Activated naive CD4-positive, alpha-beta T cell treated with anti-CD3 and anti-CD28 coated beads, Interleukin-2, amount 50 U/mL, for 24 hours (primary cell): ENCODE data around the gene SUN1.
"Not testable (repeated sequence)": the region's sequence is repeated elsewhere in the genome, so short reads cannot be mapped to it uniquely, and the experiment has no call there.

Experiments used
- H3K27ac Mint-ChIP-seq: one replicate; pipeline ENCODE4 v1.8.0; 2021; ENCODE audit warnings: mild to moderate bottlenecking, mixed read lengths
- H3K27me3 Mint-ChIP-seq: one replicate; pipeline ENCODE4 v1.8.0; 2021; ENCODE audit warnings: mixed read lengths
- H3K36me3 Mint-ChIP-seq: one replicate; pipeline ENCODE4 v1.8.0; 2021; ENCODE audit warnings: mixed read lengths
- H3K4me1 Mint-ChIP-seq: one replicate; pipeline ENCODE4 v1.8.0; 2021; ENCODE audit warnings: mixed read lengths
- H3K4me3 Mint-ChIP-seq: one replicate; pipeline ENCODE4 v1.8.0; 2021; ENCODE audit warnings: mild to moderate bottlenecking, mixed read lengths
- H3K9me3 Mint-ChIP-seq: one replicate; pipeline ENCODE4 v1.8.0; 2021; ENCODE audit warnings: mixed read lengths

SUN1 gene

DNA sequence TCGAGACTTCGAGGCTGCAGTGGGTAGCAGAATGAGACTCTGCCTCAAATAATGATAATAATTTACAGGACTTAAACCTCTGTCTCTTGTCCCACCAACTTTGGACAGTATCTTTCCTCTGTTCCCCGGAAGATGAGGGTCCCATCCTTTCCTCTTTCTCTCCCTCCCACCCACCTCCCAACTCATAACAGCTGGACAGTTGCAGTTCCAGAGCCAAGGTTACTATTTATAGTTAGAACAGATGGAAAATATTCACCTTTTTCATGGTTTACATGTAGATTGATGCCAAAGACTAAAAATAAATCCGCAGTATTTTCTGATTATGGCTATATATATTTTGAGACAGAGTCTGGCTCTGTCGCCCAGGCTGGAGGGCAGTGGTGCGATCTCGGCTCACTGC lies 31.6 kb upstream of the SUN1 start:
- Mint-ChIP-seq H3K4me3 (no peak overlapping the region), H3K36me3 (no peaks in the 10 kb centered on the region), H3K9me3 (no peaks in the 10 kb centered on the region), H3K27ac (no peak overlapping the region), H3K27me3 (no peaks in the 10 kb centered on the region), H3K4me1 (no peaks in the 10 kb centered on the region)

DNA sequence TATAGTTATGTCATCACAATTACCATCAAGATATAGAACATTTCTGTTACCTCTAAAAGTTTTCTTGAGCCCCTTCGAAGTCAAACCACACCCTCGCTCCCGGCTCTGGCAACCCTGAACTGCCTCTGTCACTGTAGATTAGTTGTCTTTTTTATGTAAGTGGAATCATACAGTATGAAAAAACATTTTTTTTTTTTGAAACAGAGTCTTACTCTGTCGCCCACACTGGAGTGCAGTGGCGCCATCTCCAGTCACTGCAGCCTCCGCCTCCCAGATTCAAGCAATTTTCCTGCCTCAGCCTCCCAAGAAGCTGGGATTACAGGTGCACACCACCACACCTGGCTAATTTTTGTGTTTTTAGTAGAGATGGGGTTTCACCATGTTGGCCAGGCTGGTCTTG lies 30.9 kb upstream of the SUN1 start:
- not testable (repeated sequence) for H3K9me3 Mint-ChIP-seq, H3K4me3 Mint-ChIP-seq, H3K27ac Mint-ChIP-seq, H3K4me1 Mint-ChIP-seq, H3K27me3 Mint-ChIP-seq, H3K36me3 Mint-ChIP-seq

DNA sequence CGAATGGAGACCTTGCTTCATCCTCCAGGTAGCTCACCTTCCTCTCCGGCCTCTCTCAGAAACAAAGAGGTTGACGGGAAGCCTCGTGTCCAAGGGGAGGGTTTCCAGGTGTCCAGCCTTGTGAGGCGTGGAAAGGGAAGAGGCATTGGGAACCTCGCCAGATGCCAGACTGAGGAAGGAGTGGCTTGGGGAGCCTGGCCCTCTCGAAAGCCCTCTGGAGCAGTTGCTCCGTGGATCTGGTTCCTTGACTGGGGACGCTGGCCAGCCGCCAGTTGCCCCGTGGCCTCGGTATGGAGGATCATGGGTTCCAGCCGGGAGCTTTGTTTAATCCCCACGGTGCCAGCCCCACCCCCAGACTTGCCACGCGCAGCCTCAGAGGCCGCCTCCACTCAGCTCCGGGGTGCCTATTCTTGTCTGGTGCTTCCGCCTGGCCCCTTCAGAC lies 30.3 kb upstream of the SUN1 start:
- no peaks in the 10 kb centered on the region for H3K9me3 Mint-ChIP-seq
- no peaks in the 10 kb centered on the region for H3K4me1 Mint-ChIP-seq
- H3K27me3 Mint-ChIP-seq, result no peaks in the 10 kb centered on the region
- H3K36me3 Mint-ChIP-seq, result no peaks in the 10 kb centered on the region
- no peak overlapping the region for H3K27ac Mint-ChIP-seq
- no peak overlapping the region for H3K4me3 Mint-ChIP-seq

DNA sequence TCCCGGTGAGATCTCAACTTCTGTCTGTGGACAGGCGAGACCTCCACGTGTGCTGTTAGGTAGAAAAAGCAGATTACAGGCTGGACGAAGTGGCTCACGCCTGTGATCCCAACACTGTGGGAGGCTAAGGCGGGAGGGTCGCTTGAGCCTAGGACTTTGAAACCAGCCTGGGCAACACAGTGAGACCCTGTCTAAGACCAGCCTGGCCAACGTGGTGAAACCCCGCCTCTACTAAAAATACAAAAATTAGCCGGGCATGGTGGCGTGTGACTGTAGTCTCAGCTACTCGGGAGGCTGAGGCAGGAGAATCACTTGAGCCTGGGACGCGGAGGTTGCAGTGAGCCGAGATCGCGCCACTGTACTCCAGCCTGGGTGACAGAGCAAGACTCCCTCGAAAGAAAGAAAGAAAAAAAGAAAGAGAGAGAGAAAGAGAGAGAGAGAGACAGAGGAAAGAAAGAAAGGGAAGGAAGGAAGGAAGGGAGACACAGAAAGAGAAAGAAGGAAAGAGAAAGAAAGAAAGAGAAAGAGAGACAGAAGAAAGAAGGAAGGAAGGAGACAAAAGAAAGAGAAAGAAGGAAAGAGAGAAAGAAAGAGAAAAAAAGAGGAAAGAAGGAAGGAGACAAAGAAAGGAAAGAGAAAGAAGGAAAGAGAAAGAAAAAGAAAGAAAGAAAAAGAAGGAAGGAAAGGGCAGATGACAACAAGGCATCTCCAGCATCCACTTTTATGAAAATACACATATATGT lies 29.6 kb upstream of the SUN1 start:
- no peaks in the 10 kb centered on the region for H3K36me3 Mint-ChIP-seq
- no peak overlapping the region for H3K27ac Mint-ChIP-seq
- H3K4me1 Mint-ChIP-seq, result no peaks in the 10 kb centered on the region
- H3K9me3 Mint-ChIP-seq, result no peaks in the 10 kb centered on the region
- no peaks in the 10 kb centered on the region for H3K27me3 Mint-ChIP-seq
- H3K4me3 Mint-ChIP-seq, result no peak overlapping the region

DNA sequence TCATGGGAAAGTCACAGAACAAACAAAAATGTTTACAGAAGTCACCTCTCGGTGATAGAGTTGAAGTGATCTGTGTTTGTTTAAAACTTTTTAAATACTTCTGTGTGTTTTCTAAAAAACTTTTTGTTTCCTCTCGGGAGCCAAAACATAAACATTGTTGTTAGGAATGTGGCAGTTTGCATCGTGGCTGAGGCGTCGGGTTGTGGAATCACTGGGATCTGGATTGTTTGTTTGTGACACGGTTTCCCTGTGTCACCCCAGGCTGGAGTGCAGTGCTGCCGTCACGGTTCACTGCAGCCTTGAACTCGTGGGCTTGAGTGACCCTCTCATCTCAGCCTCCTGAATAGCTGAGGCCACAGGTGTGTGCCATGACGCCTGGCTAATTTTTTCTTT lies 29.0 kb upstream of the SUN1 start:
- Mint-ChIP-seq H3K9me3 (no peaks in the 10 kb centered on the region), H3K4me1 (no peaks in the 10 kb centered on the region), H3K4me3 (no peak overlapping the region), H3K27me3 (no peaks in the 10 kb centered on the region), H3K27ac (no peak overlapping the region), H3K36me3 (peaks cover 1% of the 10 kb centered on the region)

- H3K27me3 Mint-ChIP-seq, H3K9me3 Mint-ChIP-seq, H3K27ac Mint-ChIP-seq, H3K4me3 Mint-ChIP-seq, H3K4me1 Mint-ChIP-seq, H3K36me3 Mint-ChIP-seq: not testable (repeated sequence)
Observed at GRCh38 chr7:803796-804195, 28.5 kb upstream of the SUN1 start.

- Mint-ChIP-seq H3K36me3 (peaks cover 1% of the 10 kb centered on the region), H3K27me3 (no peaks in the 10 kb centered on the region), H3K4me3 (no peak overlapping the region), H3K27ac (no peak overlapping the region), H3K4me1 (no peaks in the 10 kb centered on the region), H3K9me3 (no peaks in the 10 kb centered on the region)
Observed at GRCh38 chr7:805261-805660, 27.0 kb upstream of the SUN1 start.

DNA sequence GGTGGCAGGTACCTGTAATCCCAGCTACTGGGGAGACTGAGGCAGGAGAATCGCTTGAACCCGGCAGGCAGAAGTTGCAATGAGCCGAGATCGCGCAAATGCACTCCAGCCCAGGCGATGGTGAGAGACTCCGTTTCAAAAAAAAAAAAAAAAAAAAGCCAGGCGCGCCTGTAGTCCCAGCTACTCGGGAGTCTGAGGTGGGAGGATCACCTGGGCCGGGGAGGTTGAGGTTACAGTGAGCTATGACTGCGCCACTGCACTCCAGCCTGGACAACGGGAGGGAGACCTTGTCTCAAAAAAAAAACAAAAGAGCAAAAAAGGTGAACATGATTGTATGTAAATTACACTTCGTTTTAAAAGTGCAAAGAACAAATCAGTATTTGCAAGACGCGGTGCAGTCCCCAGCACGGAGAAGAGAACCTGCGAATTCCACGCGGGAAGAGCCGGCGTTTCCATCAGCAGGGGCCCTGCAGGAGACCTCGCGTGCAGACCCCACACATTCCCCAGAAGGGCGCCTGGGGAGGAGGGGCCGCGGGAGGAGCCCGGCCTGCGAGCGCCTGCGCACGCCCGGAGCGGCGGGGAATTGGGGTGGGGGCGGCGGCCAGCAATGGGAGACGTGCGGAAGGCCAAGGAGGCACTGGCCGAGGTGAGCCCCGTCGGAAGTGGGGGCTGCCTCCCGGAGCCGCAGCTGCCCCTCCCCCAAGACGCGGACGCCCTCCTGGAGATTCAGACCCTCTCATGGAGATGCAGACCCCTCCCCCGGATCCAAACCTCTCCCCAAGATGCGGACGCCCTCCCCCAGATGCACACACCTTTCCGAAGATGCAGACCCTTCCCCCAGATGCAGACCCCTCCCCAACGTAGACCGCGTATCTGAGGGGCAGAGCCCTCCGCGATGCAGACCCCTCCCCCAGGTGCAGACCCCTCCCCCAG lies 16.7 kb upstream of the SUN1 start:
- H3K27ac Mint-ChIP-seq, result no peak overlapping the region
- no peaks in the 10 kb centered on the region for H3K9me3 Mint-ChIP-seq
- peaks cover 12% of the 10 kb centered on the region for H3K36me3 Mint-ChIP-seq
- peaks cover 57% of the 10 kb centered on the region for H3K4me1 Mint-ChIP-seq
- H3K27me3 Mint-ChIP-seq, result no peaks in the 10 kb centered on the region
- peak overlapping the region; percentile 83 for H3K4me3 Mint-ChIP-seq

GRCh38 chr7:816300-816750 lies 16.0 kb upstream of the SUN1 start:
- Mint-ChIP-seq H3K4me3 (peak overlapping the region; percentile 55), H3K27ac (no peak overlapping the region), H3K36me3 (peaks cover 14% of the 10 kb centered on the region), H3K9me3 (no peaks in the 10 kb centered on the region), H3K27me3 (no peaks in the 10 kb centered on the region), H3K4me1 (peaks cover 65% of the 10 kb centered on the region)

DNA sequence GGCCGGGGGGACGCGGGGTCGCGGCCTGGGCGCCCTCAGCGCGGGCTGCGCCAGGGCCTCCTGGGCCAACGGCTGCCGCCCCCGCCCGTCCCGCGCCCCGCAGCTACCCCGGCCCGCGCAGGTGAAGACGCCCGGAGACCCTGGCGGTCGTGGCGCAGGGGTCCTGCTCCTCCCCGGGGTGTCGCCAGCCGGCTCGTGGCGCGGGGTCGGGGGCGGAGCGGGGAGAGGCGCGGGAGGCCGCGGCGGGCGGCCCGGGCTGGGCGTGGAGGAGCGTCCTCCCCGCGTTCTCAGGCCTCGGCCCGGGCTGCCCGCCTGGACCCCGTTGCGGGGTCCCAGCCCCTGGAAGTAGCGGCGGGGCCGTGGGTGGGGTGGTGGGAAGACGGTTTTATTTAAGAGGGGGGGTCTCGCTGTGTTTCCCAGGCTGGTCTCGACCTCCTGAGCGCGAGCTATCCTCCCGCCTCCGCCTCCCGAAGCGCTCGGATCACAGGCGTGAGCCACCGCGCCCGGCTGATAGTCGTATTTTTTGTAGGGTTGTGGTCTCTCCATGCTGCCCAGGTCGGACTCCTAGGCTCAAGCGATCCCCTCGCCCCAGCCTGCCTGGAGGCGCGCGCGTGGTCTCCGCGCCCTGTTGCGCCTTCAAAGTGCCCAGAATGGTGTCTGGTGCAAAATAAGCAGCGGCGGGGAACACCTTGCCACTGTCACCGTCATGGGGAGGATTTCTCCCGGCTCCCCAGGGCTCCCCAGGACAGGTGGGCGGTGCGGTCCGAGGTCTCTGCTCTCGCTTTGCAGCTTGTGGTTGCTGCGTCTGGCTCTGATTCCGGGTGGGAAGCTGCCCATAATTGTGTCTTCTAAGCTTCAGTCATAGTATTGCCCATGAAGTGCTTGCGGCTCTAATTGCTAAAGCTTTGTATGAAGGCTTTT lies 15.3 kb upstream of the SUN1 start:
- Mint-ChIP-seq H3K4me1 (peaks cover 68% of the 10 kb centered on the region), H3K9me3 (no peaks in the 10 kb centered on the region), H3K27ac (peak overlapping the region; percentile 91), H3K4me3 (peak overlapping the region; percentile 93), H3K27me3 (no peaks in the 10 kb centered on the region), H3K36me3 (peaks cover 14% of the 10 kb centered on the region)

- no peaks in the 10 kb centered on the region for H3K27me3 Mint-ChIP-seq
- peaks cover 71% of the 10 kb centered on the region for H3K4me1 Mint-ChIP-seq
- peaks cover 17% of the 10 kb centered on the region for H3K36me3 Mint-ChIP-seq
- peak overlapping the region; percentile 91 for H3K27ac Mint-ChIP-seq
- peak overlapping the region; percentile 93 for H3K4me3 Mint-ChIP-seq
- H3K9me3 Mint-ChIP-seq, result no peaks in the 10 kb centered on the region
Observed at GRCh38 chr7:818031-818699, 14.1 kb upstream of the SUN1 start.

GRCh38 chr7:820341-820740 lies 11.9 kb upstream of the SUN1 start:
- Mint-ChIP-seq H3K27ac (peak overlapping the region; percentile 68), H3K4me3 (peak overlapping the region; percentile 45), H3K4me1 (peaks cover 76% of the 10 kb centered on the region), H3K9me3 (no peaks in the 10 kb centered on the region), H3K36me3 (peaks cover 20% of the 10 kb centered on the region), H3K27me3 (no peaks in the 10 kb centered on the region)

DNA sequence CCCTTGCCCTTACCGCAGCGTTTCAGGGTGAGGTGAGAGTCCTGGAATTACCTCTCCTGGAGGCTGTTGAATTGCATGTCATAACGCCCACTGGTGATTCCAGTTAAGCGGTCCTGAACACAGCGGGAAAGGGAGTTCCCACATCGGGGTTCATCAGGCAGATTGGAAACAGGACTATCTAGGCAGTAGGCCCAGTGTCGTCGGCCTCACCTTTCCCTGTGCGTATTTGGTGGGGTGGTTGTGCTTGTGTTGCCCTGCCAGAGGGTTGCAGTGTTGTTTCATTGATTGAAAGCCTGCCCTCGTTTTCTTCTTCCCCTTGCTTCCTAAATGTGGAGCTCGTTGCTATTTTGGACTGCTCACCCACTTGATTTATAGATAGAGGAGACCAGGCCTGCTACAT lies 10.6 kb upstream of the SUN1 start:
- peaks cover 87% of the 10 kb centered on the region for H3K4me1 Mint-ChIP-seq

GRCh38 chr7:822692-823276 lies 9.5 kb upstream of the SUN1 start:
- H3K4me1 Mint-ChIP-seq, result peaks cover 86% of the 10 kb centered on the region

More for the DNA sequence above, 10.6 kb upstream of the SUN1 start:
- Mint-ChIP-seq H3K4me3 (peak overlapping the region; percentile 23), H3K9me3 (no peaks in the 10 kb centered on the region), H3K27me3 (no peaks in the 10 kb centered on the region), H3K27ac (peak overlapping the region; percentile 51), H3K36me3 (peaks cover 20% of the 10 kb centered on the region)

More at GRCh38 chr7:822692-823276, 9.5 kb upstream of the SUN1 start:
- Mint-ChIP-seq H3K27ac (peak overlapping the region; percentile 70), H3K4me3 (no peak overlapping the region), H3K9me3 (no peaks in the 10 kb centered on the region), H3K27me3 (no peaks in the 10 kb centered on the region), H3K36me3 (peaks cover 20% of the 10 kb centered on the region)
